ENCODE results near the gene PKP1.
A peak's percentile ranks its signal among the peaks of the same experiment; 100 is the strongest.
"Not testable (repeated sequence)": the region's sequence is repeated elsewhere in the genome, so short reads cannot be mapped to it uniquely, and the experiment has no call there.

Gene PKP1, protein sequence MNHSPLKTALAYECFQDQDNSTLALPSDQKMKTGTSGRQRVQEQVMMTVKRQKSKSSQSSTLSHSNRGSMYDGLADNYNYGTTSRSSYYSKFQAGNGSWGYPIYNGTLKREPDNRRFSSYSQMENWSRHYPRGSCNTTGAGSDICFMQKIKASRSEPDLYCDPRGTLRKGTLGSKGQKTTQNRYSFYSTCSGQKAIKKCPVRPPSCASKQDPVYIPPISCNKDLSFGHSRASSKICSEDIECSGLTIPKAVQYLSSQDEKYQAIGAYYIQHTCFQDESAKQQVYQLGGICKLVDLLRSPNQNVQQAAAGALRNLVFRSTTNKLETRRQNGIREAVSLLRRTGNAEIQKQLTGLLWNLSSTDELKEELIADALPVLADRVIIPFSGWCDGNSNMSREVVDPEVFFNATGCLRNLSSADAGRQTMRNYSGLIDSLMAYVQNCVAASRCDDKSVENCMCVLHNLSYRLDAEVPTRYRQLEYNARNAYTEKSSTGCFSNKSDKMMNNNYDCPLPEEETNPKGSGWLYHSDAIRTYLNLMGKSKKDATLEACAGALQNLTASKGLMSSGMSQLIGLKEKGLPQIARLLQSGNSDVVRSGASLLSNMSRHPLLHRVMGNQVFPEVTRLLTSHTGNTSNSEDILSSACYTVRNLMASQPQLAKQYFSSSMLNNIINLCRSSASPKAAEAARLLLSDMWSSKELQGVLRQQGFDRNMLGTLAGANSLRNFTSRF

DNA sequence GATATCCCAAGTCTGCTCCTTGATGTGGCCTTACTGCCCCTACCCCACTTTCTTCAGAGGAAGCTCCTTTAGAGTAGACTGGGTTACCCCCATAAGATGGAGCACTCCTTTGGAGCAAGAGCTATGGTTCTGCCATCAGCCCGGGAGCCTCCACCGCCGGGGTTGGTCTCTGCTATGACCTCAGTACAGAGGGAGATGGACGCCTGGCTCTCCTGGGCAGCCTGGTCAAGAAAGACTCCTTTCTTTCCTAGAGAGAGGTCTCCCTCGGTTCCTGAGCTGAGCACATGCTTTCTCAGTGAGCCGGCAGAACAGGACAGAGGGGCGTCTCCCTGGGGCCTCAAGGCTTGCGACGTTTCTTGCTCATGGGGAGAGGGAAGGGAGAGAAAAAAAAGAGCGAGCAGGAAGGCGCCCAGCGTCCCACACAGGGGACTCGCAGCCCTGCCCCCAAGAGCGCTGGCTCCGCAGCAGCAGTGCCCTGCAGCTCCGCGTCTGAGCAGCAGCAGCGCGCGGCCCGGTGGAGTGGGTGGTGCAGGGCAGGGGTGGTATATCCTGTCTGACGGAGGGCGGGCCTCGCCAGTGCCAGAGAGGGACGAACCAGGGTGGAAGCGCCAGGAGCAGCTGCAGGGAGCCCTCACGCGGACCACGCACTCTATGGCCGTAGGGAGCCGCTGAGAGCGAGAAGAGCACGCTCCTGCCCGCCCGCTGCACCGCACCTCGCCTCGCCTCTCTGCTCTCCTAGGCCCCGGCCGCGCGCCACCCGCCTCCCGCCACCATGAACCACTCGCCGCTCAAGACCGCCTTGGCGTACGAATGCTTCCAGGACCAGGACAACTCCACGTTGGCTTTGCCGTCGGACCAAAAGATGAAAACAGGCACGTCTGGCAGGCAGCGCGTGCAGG, at the start of gene PKP1:
PKP1 (plus strand) TSS at position 576 of the 899 bp plus-strand sequence; CDS start at position 773, 197 bp downstream.
- no peak for DNase-seq (ENCODE audit: low spot score)

DNA sequence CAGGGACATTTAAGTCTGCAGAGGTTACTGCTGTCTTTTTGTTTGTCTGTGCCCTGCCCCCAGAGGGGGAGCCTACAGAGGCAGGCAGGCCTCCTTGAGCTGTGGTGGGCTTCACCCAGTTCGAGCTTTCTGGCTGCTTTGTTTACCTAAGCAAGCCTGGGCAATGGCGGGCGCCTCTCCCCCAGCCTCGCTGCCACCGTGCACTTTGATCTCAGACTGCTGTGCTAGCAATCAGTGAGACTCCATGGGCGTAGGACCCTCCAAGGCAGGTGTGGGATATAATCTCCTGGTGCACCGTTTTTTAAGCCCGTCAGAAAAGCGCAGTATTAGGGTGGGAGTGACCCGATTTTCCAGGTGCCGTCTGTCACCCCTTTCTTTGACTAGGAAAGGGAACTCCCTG, 43.7 kb upstream of the PKP1 start:
- not testable (repeated sequence) for DNase-seq (ENCODE audit: low spot score)

DNA sequence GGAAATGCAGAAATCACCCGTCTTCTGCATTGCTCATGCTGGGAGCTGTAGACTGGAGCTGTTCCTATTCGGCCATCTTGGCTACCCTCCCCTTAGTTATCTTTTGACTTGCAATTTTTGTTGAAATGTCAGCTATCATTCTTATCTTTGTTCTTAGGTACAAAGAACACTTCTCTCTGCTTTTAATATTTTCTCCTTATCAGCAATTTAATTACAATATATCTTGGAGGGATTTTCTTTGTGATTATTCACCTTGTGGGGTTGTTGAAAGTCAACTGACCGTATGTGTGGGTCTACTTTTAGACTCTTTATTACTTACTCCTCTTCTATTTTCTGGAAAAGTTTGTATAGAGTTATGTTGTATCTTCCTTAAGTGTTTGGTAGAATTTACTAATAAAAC, 43.1 kb upstream of the PKP1 start:
- no peak for DNase-seq (ENCODE audit: low spot score)

DNA sequence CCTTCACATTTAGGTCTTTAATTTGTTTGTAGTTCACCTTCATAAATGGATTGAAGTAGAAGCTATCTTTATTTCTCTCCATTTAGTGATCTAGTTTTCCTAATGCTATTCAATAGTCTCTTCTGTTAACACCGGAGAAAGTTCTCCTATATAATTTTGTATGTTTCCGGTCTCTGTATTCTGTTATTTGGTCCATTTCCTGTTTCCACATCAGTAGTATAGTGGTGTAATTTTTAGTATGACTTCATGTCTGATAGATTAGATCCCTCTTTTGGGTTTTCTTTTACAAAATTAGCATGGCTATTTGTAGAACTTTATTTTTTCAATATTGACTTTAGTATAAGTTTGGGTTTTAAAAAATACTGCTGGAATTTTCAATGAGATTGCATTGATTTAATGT, 41.6 kb upstream of the PKP1 start:
- no peak for DNase-seq (ENCODE audit: low spot score)

DNA sequence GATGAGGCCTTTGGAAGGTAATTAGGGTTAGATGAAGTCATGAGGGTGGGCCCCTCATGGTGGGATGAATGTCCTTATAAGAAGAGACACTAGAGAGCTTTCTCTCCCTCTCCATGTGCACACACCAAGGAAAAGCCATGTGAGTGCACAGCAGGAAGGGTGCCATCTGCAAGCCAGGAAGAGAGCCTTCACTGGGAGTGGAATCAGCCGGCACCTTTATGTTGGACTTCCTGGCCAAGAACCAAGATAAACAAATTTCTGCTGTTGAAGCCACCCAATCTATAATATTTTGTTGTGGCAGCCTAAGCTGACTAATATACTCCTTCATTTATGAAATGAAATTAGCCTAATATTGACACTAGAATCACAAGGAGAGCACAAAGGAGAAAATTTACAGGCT, 38.2 kb upstream of the PKP1 start:
- no peak for DNase-seq (ENCODE audit: low spot score)

DNA sequence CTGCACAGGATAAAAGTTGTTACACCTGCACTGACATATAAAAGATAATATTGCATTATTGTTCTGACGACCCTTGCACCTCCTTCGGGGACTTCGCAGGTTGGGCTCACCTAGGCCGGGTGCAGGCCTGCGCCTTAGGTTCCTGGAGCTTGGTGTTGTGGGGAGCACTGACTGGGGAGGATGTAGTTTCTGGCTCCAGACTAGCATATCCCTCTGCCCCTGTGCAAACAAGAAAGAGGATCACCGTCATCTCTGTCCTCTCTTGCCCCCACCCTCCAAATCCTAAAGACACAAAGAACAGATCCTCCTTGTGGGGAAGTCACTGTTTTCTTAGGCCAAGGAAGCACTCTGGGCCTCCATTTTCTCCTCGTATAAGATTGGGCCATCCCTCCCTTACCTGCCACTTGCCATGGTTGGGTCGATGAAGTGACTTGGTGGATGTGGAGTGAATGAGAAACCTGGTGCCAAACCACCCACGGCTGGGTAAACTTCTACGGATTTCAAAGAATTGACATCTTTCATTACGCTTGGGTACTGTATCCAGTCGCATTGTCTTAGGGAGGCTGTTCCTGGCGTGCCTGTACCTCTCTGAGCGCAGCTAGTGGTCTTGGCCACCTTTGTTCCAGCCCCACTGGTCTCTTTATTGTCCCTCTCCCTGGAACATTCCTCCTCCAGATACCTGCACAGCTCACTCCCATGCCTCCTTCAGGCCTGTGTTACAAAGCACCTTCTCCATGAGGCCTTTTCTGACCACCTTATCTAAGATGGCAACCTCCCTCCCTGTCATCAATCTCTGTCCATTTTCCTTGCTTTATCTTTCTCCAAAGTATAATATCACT, 34.4 kb upstream of the PKP1 start:
- DNase-seq (ENCODE audit: low spot score) = no peak

DNA sequence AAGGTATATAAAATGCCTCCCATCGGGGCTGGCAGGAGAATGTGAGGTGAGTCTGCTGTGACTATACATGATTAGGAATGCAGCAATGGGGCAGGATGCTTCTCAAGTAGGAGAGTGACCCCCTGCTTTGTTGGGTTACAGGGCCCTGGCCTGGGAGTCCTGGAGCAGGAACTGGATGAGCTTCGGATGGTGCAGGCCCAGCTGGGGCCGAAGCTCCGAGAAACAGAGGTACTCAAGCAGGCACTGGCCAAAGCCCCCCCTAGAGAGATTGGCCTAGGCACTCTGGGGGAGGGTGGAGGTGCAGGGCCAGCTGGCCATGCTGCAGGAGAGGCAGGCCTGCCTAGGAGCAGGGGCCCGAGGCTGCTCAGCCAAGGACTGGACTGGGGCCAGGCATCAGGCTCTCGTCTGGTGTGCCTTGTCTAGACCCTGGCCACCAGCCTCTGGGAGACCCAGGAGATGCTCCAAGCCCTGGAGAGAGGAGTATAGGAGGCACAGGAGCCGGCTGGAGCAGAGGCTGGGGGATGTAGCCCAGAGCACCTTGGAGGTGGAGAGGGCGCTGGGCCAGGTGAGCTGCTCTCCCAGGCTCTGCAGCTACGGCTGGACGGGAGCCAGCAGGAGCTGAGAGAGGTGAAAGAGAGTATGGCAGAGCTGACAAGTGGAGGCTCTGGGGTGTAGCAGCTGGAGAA, 32.8 kb upstream of the PKP1 start:
- no peak for DNase-seq (ENCODE audit: low spot score)

DNA sequence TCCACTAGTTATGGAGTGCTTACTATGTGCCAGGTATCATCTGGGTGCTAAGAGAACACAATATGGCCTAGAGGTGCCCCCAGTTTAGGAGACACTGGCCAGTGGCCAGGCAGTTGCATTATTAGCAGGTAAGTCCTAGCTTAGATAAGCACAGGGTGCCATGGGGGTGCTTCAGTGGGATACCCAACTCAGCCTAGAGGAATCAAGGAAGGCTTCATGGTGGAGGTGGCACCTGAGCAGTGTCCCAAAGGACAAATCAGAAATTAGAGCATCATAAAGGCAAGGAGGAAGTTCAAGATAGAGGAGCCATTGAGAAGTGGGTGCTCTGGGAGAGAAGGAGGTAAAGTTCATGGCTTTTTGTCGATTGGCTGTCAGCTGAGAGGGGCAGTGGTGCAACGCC, 31.9 kb upstream of the PKP1 start:
- DNase-seq (ENCODE audit: low spot score) = no peak

DNA sequence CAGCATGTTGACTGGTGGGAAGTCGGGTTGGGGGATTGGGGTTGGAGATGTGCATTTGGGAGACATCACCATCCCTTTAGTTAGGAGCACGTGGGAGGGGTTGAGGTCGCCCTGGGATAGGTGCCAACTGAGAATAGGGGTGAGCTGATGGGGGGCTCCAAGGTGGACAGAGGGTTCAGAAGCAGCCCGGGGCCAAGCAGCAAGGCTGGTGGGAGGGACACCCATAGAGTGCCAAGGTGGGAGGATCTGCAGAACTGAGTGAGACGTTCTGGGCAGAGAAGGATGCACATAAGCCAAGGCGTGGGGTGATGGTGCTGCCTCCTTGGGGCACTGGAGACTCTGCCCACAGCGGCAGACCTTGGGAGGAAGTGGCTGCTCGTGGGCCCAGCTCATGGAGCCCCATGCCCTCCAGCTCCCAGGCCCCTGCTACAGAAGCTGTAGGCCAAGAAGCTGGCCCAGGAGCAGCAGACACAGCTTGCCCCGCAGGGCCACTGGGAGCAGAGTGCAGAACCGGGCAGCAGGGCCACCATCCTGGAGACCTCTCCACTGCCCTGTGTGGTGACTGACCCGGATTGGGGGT, 31.4 kb upstream of the PKP1 start:
- DNase-seq (ENCODE audit: low spot score) = no peak

DNA sequence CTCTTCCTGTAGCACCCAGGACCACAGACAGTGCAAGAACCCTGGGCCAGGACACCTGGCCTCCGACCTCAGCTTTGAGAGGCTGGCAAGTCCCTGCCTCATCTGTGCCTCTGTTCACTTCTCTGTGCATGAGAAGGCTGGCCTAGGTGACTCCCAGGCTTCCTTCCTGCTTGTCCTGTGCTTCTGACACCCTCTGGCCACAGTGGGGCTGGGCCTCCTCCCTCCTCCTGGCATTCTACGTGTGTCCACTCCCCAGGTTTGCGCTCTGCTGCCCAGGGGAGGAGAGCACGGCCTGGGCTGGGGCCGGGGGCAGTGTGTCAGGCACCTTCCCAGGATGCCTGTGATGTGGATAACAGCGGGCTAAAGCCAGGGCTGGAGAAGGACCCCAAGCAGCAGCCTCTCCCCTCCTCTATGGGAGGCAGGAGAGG, 30.3 kb upstream of the PKP1 start:
- no peak for DNase-seq (ENCODE audit: low spot score)

DNA sequence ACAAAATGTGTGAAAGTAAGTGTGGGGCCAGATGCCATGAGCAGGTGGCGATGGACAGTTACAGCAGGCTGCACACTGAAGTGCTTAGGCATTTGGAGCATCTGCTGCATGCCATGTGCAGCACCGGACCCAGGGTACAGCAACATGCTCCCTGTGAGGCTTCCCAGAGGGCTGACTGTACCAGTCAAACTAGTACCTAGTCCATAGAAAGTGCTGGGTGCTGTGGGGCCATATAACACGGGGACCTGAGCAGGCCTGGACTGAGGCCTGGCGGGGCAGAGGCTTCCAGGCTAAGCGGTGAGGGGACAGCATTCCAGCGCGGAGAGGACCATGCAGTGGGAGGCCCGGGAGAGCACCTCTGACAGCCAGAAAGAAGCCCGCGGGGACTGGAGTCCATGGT, 29.9 kb upstream of the PKP1 start:
- no peak for DNase-seq (ENCODE audit: low spot score)

DNA sequence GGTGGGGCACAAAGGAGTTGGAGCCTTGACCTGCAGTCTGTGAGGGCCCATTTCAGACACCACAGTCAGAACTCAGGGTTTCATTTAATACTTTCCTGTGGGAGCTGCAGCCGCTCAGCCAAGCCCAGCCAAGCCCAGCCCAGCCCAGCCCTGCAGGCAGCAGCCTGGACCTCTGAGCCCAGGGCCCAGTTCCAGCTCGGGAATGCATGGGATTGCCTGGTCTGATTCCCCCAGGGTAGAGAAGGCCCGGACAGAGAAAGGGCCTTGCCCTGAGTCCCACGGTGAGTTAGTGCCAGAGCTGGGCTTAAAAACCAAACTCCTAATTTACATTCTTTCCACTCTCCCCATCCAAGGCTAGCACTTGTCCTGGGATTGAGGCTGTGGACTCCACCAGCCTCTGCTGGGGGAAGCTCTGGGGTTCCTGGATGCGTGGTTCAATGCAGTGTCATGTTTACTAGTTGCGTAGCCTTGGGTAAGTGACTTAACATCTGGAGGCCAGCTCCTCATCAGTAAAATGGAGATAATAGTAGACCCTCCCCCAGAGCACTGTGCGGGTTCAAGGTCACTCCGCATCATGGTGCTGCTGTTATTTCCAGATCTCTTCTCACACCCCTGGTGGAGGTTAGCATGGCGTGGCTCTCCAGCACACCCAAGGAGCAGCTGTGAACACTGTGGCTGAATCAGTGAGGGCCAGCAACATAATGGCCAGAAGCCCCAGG, 29.2 kb upstream of the PKP1 start:
- DNase-seq (ENCODE audit: low spot score) = no peak

DNA sequence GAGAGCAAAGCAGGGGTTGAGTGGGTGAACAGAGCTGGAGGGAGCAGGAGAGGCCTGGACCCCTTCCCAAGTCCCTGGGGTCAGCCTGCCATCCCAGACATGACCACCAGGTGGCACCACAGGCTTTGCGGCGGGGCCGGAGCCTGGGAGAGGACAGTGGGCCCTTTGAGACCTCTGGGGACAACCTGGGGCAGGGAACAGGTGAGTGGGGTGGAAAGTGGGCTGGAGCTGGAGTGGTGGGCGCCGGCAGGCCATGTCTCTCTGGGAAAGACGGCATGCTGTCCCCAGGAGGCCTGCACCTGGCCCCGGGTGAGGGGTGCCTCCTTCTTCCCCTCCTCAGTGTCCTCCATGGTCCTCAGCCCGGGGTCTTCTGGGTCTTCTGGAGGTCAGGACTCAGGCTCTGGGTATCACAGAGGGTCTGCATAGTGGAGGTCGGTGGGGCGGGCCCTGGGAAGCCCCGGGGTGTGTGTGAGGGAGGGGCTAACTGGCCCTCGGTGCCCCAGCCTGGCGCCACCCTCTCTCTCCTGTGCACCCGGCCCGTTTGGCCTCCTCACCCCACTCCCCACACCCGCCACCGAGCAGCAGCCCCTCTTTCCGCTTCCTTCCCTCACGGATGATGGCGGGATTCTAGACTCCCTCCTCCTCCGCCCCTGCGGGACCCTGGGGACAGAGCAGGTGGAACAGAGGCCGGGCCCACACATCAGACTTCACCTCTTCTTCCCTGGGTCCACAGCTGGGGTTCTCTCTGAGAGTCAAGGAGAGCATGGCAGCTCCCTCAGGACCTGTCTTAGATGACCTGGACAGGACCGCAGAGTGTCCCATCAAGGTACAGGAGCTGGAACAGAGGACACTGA, 28.5 kb upstream of the PKP1 start:
- peak; percentile 35 for DNase-seq (ENCODE audit: low spot score)

DNA sequence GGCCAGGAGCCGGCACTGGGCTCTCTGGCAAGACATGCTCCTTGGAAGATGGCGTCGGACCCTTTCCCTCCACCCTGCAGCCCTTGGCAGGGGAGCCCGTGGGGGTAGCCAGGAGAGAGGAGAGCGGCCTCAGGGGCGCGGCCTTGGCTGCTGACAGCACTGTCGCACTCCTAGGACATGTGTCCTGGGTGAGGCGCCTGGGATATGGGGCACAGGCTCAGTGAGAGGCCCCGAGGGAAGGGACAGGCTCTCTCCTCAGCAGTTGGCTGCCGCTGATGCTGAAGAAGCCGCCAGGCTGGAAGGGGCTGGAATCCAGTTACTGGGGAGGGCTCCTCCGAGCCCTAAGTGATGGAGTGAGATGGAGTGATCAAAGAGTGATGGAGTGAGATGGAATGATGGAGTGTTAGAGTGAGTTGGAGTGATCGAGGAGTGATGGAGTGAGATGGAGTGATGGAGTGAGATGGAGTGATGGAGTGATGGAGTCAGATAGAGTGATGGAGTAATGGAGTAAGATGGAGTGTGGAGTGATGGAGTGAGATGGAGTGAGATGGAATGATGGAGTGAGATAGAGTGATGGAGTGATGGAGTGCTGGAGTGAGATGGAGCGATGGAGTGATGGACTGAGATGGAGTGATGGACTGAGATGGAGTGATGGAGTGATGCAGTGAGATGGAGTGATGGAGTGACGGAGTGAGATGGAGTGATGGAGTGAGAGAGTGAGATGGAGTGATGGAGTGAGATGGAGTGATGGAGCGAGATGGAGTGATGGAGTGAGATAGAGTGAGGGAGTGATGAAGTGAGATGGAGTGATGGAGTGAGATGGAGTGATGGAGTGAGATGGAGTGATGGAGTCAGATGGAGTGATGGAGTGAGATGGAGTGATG, 27.6 kb upstream of the PKP1 start:
- DNase-seq (ENCODE audit: low spot score) = no peak

DNA sequence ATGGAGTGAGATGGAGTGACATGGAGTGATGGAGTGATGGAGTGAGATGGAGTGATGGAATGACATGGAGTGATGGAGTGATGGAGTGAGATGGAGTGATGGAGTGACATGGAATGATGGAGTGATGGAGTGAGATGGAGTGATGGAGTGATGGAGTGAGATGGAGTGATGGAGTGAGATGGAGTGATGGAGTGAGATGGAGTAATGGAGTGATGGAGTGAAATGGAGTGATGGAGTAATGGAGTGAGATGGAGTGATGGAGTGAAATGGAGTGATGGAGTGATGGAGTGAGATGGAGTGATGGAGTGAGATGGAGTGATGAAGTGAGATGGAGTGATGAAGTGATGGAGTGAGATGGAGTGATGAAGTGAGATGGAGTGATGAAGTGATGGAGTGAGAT, 25.2 kb upstream of the PKP1 start:
- DNase-seq (ENCODE audit: low spot score) = not testable (repeated sequence)

DNA sequence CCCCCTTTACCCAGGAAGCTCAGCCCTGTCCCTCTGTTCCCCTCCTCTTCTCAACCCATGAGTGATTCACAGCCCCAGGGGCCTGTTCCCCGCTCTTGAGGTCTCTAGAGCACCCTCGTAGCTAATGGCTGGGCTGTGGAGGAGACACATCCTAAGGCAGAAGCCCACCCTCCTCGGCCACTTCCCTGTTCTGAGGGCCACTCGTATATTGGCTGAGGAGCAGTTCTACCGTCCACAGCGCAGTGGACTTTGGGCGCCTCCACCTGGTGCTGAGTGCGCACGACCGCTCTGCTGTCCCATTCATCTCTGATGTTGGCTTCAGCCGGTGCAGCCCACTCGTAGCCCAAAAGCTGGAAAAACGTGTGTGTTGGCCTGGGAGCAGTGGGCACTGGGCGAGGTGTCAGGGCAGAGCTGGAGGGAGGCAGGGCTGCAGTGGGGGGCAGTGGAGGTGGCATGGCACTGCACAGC, 24.5 kb upstream of the PKP1 start:
- no peak for DNase-seq (ENCODE audit: low spot score)

DNA sequence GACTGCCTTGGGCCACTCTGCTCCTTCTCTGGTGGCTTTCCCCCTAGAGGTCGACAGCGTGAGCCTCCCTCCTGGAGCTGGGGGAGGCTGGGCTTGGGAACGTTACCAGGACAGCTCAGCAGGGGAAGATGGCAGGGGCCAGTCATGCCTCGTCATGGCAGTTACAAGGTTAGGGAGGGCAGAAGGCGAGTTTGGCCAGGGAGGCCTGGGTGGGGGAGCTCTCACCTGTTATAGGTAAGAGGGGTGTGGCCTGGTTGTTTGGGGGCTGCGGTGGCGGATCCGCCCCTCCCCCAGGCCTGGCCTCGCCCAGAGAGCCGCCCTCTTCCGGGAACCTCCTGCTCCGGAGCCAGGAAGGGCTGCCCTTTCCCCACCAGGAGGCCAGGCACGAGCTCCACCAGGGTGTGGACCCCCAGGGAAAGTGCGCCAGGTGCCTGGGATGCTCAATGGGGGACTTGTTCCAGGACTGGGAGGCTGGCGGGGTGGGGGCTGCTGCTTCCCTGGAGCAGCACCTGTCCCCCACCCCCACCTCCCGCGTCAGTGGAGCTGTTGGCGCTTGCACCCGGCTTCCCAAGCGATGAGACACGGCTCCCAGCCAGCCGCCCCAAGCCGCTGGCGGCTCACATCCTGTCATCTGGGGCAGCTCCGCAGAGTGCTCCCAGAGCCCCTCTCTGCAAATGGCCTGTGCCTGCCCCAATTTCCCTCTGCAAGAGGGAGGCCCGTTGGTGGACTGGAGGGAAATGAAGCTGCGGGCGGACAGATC, 23.6 kb upstream of the PKP1 start:
- DNase-seq (ENCODE audit: low spot score) = no peak
